IMR-90 (cell line): Measurements from ENCODE around the gene YBEY. TPM values are rescaled to one million over a fixed set of nuclear protein-coding genes. Genes with fewer than 3 reads are reported as not detected.
A peak's percentile ranks its signal among the peaks of the same experiment; 100 is the strongest.

ENCODE experiments used
- ATAC-seq: fragments of 200-7000 bp; cut with Tn5 transposase; 2 replicates; pipeline ENCODE4 v1.9.1; 2020; ENCODE audit warnings: low read depth, mild to moderate bottlenecking, moderate library complexity
- BruUV-seq: library from RNA; stranded (reverse); fragments of 400-500 nt; replicated peaks from 2 replicates; lab custom pipeline; 2021; lab: Mats Ljungman, UMichigan
- CTCF ChIA-PET: fragments of 300-600 bp; formaldehyde crosslinking; extraction: SDS; loops from one replicate; lab custom pipeline; 2021; ENCODE audit warnings: antibody characterized with exemption; lab: Yijun Ruan, JAX
- POLR2A ChIA-PET: fragments of 300-600 bp; sonication (Branson Sonifier 250); formaldehyde crosslinking; loops from one replicate; lab custom pipeline; 2022; ENCODE audit warnings: antibody characterized with exemption; ENCODE audit not compliant: unreplicated experiment; lab: Charles Lee
- DNase-seq: peaks from one replicate; pipeline ENCODE4 v3.0.0; 2013
- H2AFZ ChIP-seq: replicated peaks from 2 replicates; pipeline ENCODE3; 2013; ENCODE audit warnings: low read length, mild to moderate bottlenecking; ENCODE audit not compliant: poor library complexity
- H2AK5ac ChIP-seq: 2 replicates; pipeline ENCODE4 v1.6.1; 2013; ENCODE audit warnings: low read depth, low read length, inconsistent platforms
- H2AK9ac ChIP-seq: replicated peaks from 2 replicates; pipeline ENCODE3; 2013; ENCODE audit warnings: mild to moderate bottlenecking, low read depth, low read length, moderate library complexity; ENCODE audit not compliant: poor library complexity
- H2BK120ac ChIP-seq: 2 replicates; pipeline ENCODE4 v1.6.1; 2013; ENCODE audit warnings: low read depth, low read length, inconsistent platforms
- H2BK15ac ChIP-seq: 3 replicates; pipeline ENCODE4 v1.6.1; 2013; ENCODE audit warnings: low read depth, low read length, inconsistent platforms
- H2BK20ac ChIP-seq: 2 replicates; pipeline ENCODE4 v1.6.1; 2013; ENCODE audit warnings: low read depth, mild to moderate bottlenecking, inconsistent platforms, low read length, moderate library complexity
- H2BK5ac ChIP-seq: 2 replicates; pipeline ENCODE4 v1.6.1; 2013; ENCODE audit warnings: mild to moderate bottlenecking, low read depth, low read length, inconsistent platforms; ENCODE audit not compliant: poor library complexity, severe bottlenecking
- H3K14ac ChIP-seq: replicated peaks from 2 replicates; pipeline ENCODE4 v1.6.1; 2013; ENCODE audit warnings: low read depth, low read length, inconsistent platforms
- H3K18ac ChIP-seq: 2 replicates; pipeline ENCODE4 v1.6.1; 2013; ENCODE audit warnings: low read depth, low read length, control low read depth
- H3K23ac ChIP-seq: 2 replicates; pipeline ENCODE4 v1.6.1; 2013; ENCODE audit warnings: low read depth, low read length, inconsistent platforms
- H3K27ac ChIP-seq: 2 replicates; pipeline ENCODE4 v1.5.1; 2013; ENCODE audit warnings: mild to moderate bottlenecking, control low read depth, low read length; ENCODE audit not compliant: insufficient read depth
- H3K27me3 ChIP-seq: 2 replicates; pipeline ENCODE4 v1.6.1; 2013; ENCODE audit warnings: low read length; ENCODE audit not compliant: control insufficient read depth, insufficient read depth
- H3K36me3 ChIP-seq: 2 replicates; pipeline ENCODE4 v1.6.1; 2013; ENCODE audit warnings: low read length, mixed read lengths; ENCODE audit not compliant: control insufficient read depth, insufficient read depth
- H3K4ac ChIP-seq: 2 replicates; pipeline ENCODE4 v1.6.1; 2013; ENCODE audit warnings: low read depth, low read length, inconsistent platforms
- H3K4me1 ChIP-seq: 2 replicates; pipeline ENCODE4 v1.6.1; 2013; ENCODE audit warnings: low read length, mixed read lengths; ENCODE audit not compliant: control insufficient read depth, insufficient read depth
- H3K4me2 ChIP-seq: 2 replicates; pipeline ENCODE4 v1.6.1; 2013; ENCODE audit warnings: low read depth, mild to moderate bottlenecking, control low read depth, low read length, moderate library complexity
- H3K4me3 ChIP-seq: 2 replicates; pipeline ENCODE4 v1.5.1; 2013; ENCODE audit warnings: low read depth, mild to moderate bottlenecking, control low read depth, low read length, moderate library complexity; ENCODE audit not compliant: insufficient read depth
- H3K56ac ChIP-seq: 2 replicates; pipeline ENCODE4 v1.6.1; 2013; ENCODE audit warnings: low read length, inconsistent platforms; ENCODE audit not compliant: insufficient read depth; ENCODE audit errors: extremely low read depth
- H3K79me1 ChIP-seq, 2 experiments: 2 replicates each; pipeline ENCODE4 v1.6.1; 2013; ENCODE audit warnings: low read length in 2 of 2, inconsistent platforms in 1 of 2, low read depth in 1 of 2
- H3K9ac ChIP-seq: 2 replicates; pipeline ENCODE4 v1.6.1; 2013; ENCODE audit warnings: low read depth, low read length, control low read depth
- H3K9me1 ChIP-seq: 2 replicates; pipeline ENCODE4 v1.6.1; 2013; ENCODE audit warnings: low read length, inconsistent platforms; ENCODE audit not compliant: insufficient read depth
- H3K9me3 ChIP-seq: 2 replicates; pipeline ENCODE4 v1.6.1; 2013; ENCODE audit warnings: low read length; ENCODE audit not compliant: control insufficient read depth, insufficient read depth
- H4K20me1 ChIP-seq: 2 replicates; pipeline ENCODE4 v1.6.1; 2013; ENCODE audit warnings: low read length, inconsistent platforms; ENCODE audit not compliant: insufficient read depth
- H4K5ac ChIP-seq: 2 replicates; pipeline ENCODE4 v1.6.1; 2013; ENCODE audit warnings: mild to moderate bottlenecking, low read depth, low read length, control low read depth
- H4K8ac ChIP-seq, 2 experiments: 2 replicates each; pipeline ENCODE4 v1.6.1; 2013; ENCODE audit warnings: low read depth in 2 of 2, low read length in 2 of 2, control low read depth in 1 of 2, inconsistent platforms in 1 of 2
- H4K91ac ChIP-seq: 2 replicates; pipeline ENCODE4 v1.6.1; 2013; ENCODE audit warnings: low read depth, low read length, inconsistent platforms; ENCODE audit not compliant: insufficient read depth
- BHLHE40 ChIP-seq: fragments of 150-350 bp; IDR thresholded peaks from 2 replicates; pipeline ENCODE4 v1.6.1; 2016; ENCODE audit warnings: mild to moderate bottlenecking, low read depth, low read length
- CHD1 ChIP-seq: IDR thresholded peaks from 2 replicates; pipeline ENCODE4 v1.6.1; 2012; ENCODE audit warnings: low read depth, low read length, improper control_type of control experiment
- MAFK ChIP-seq: IDR thresholded peaks from 2 replicates; pipeline ENCODE4 v1.6.1; 2012; ENCODE audit warnings: low read depth, low read length, improper control_type of control experiment
- MAZ ChIP-seq: IDR thresholded peaks from 2 replicates; pipeline ENCODE4 v1.6.1; 2012; ENCODE audit warnings: low read depth, mild to moderate bottlenecking, low read length, improper control_type of control experiment, moderate library complexity, borderline replicate concordance
- MXI1 ChIP-seq: IDR thresholded peaks from 2 replicates; pipeline ENCODE4 v1.6.1; 2012; ENCODE audit warnings: low read depth, mild to moderate bottlenecking, low read length, moderate library complexity, borderline replicate concordance
- POLR2A ChIP-seq: IDR thresholded peaks from 2 replicates; pipeline ENCODE4 v1.6.1; 2012; ENCODE audit warnings: mild to moderate bottlenecking, low read depth, low read length
- RCOR1 ChIP-seq: IDR thresholded peaks from 2 replicates; pipeline ENCODE4 v1.6.1; 2012; ENCODE audit warnings: mild to moderate bottlenecking, low read length, improper control_type of control experiment; ENCODE audit not compliant: insufficient replicate concordance
- SMC3 ChIP-seq: fragments of 150-350 bp; IDR thresholded peaks from 2 replicates; pipeline ENCODE4 v1.6.1; 2016; ENCODE audit warnings: low read depth, mild to moderate bottlenecking, antibody characterized with exemption, low read length, moderate library complexity
- WGBS, 2 experiments: methylation state at CpG; one replicate each; pipeline versions ENCODE4 v1.1.5 to v1.1.7; 2013; ENCODE audit warnings: missing lambda C conversion rate in 2 of 2; ENCODE audit not compliant: insufficient read length in 1 of 2; ENCODE audit errors: extremely low coverage in 2 of 2; 5-methylcytosine and 5-hydroxymethylcytosine counted together
- dilution Hi-C: fragments of 300-500 bp; cut with HindIII; formaldehyde crosslinking; loops from one replicate; pipeline ENCODE4 v1.14.3; 2018; ENCODE audit warnings: low sequenced_read_pairs; ENCODE audit not compliant: unreplicated experiment
- in situ Hi-C: fragments of 300-500 bp; cut with MboI; formaldehyde crosslinking; loops from 3 replicates; pipeline ENCODE4 v1.14.3; 2019; ENCODE audit warnings: low sequenced_read_pairs, inconsistent platforms, mixed read lengths
- intact Hi-C: fragments of 100-400 bp; cut with micrococcal nuclease; formaldehyde crosslinking; loops from 2 replicates; pipeline ENCODE4 v1.10.0; 2022
- polyA plus RNA-seq, 3 experiments: library from polyadenylated mRNA; depleted of rRNA; stranded (reverse); fragments of >200 nt; gene quantifications; 2 replicates each; pipeline ENCODE4 v1.2.3, GENCODE V29; 2012; ENCODE audit warnings: low replicate concordance in 1 of 3
- total RNA-seq: library from RNA; depleted of rRNA; stranded (reverse); fragments of >200 nt; gene quantifications from 2 replicates; pipeline ENCODE4 v1.2.3, GENCODE V29; 2012
- TF ChIP-seq, protein P1 (sequence below): conservative IDR thresholded peaks from 2 replicates; pipeline ENCODE4 v1.5.1; 2012; ENCODE audit warnings: mild to moderate bottlenecking, low read depth, low read length, improper control_type of control experiment
- TF ChIP-seq, protein P2 (sequence below): fragments of 150-350 bp; IDR thresholded peaks from 2 replicates; pipeline ENCODE4 v1.6.1; 2017; ENCODE audit warnings: mild to moderate bottlenecking, antibody characterized with exemption, low read length, low read depth
- TF ChIP-seq, protein P3 (sequence below): fragments of 150-350 bp; IDR thresholded peaks from 2 replicates; pipeline ENCODE4 v1.6.1; 2016; ENCODE audit warnings: low read depth, mild to moderate bottlenecking, low read length, moderate library complexity, borderline replicate concordance

The YBEY gene
- total and polyA plus RNA-seq, 2 of the 4 experiments (the other 2 are of a cell fraction), result 5.9 to 26.2 TPM

DNA sequence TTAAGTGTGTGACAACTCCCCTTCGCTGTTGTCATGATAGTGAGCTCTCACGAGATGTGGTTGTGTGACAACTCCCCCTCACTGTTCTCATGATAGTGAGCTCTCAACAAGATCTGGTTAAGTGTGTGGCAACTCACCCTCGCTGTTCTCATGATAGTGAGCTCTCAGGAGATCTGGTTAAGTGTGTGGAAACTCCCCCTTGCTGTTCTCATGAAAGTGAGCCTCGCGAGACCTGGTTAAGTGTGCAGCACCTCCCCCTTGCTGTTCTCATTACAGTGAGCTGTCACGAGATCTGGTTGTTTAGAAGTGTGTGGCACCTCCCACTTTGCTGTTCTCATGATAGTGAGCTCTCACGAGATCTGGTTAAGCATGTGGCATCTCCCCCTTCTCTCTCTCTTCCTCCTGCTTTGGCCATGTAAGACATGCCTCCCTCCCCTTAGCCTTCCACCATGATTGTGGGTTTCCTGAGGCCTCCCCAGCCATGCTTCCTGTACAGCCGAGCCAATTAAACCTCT lies 32.5 kb upstream of the YBEY start:
- no peak overlapping the region for H2BK120ac ChIP-seq
- no peaks in the 10 kb centered on the region for H3K27me3 ChIP-seq
- H2AFZ ChIP-seq, result no peak overlapping the region
- dilution Hi-C loops (no loop called here), in situ Hi-C loops (no loop called here), intact Hi-C loops (no loop called here)
- no peak overlapping the region for H3K9ac ChIP-seq
- no peak overlapping the region for H4K5ac ChIP-seq
- no peak overlapping the region for H3K56ac ChIP-seq
- H3K4me1 ChIP-seq, result no peaks in the 10 kb centered on the region
- peaks cover 75% of the 10 kb centered on the region for H3K36me3 ChIP-seq
- H3K23ac ChIP-seq, result no peak overlapping the region
- H3K27ac ChIP-seq, result no peak overlapping the region
- ChIA-PET CTCF (interaction anchor here (0.9 kb wide), 1 partner anchor 25 kb away, joined by 4 read pairs; the partner anchor contains the start of gene LSS), POLR2A (no interaction called here)
- ATAC-seq (peak; percentile 39; the same call in 1 of the 2 replicates), DNase-seq (peak; percentile 24)
- no peak overlapping the region for H3K4me2 ChIP-seq
- no peak overlapping the region for H3K14ac ChIP-seq
- H3K9me3 ChIP-seq, result no peaks in the 10 kb centered on the region
- H3K79me1 ChIP-seq, result peaks cover 8 to 39% of the 10 kb centered on the region in 2 experiments; a peak in 3 of 4 replicates
- H4K8ac ChIP-seq, result no peak overlapping the region
- no peak for TF ChIP-seq SMC3
- TF ChIP-seq, protein P1, sequence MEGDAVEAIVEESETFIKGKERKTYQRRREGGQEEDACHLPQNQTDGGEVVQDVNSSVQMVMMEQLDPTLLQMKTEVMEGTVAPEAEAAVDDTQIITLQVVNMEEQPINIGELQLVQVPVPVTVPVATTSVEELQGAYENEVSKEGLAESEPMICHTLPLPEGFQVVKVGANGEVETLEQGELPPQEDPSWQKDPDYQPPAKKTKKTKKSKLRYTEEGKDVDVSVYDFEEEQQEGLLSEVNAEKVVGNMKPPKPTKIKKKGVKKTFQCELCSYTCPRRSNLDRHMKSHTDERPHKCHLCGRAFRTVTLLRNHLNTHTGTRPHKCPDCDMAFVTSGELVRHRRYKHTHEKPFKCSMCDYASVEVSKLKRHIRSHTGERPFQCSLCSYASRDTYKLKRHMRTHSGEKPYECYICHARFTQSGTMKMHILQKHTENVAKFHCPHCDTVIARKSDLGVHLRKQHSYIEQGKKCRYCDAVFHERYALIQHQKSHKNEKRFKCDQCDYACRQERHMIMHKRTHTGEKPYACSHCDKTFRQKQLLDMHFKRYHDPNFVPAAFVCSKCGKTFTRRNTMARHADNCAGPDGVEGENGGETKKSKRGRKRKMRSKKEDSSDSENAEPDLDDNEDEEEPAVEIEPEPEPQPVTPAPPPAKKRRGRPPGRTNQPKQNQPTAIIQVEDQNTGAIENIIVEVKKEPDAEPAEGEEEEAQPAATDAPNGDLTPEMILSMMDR, result no peak
- TF ChIP-seq BHLHE40, result no peak
- TF ChIP-seq MAFK, result no peak
- no peak for TF ChIP-seq MAZ
- TF ChIP-seq POLR2A, result no peak
- no peak for TF ChIP-seq MXI1
- no peak for TF ChIP-seq RCOR1
- TF ChIP-seq CHD1, result no peak
- TF ChIP-seq, protein P2, sequence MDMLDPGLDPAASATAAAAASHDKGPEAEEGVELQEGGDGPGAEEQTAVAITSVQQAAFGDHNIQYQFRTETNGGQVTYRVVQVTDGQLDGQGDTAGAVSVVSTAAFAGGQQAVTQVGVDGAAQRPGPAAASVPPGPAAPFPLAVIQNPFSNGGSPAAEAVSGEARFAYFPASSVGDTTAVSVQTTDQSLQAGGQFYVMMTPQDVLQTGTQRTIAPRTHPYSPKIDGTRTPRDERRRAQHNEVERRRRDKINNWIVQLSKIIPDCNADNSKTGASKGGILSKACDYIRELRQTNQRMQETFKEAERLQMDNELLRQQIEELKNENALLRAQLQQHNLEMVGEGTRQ, result no peak
- TF ChIP-seq, protein P3, sequence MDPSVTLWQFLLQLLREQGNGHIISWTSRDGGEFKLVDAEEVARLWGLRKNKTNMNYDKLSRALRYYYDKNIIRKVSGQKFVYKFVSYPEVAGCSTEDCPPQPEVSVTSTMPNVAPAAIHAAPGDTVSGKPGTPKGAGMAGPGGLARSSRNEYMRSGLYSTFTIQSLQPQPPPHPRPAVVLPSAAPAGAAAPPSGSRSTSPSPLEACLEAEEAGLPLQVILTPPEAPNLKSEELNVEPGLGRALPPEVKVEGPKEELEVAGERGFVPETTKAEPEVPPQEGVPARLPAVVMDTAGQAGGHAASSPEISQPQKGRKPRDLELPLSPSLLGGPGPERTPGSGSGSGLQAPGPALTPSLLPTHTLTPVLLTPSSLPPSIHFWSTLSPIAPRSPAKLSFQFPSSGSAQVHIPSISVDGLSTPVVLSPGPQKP, result no peak
- H3K4ac ChIP-seq, result no peak overlapping the region
- no peaks in the 10 kb centered on the region for H3K9me1 ChIP-seq
- no peak overlapping the region for H2BK15ac ChIP-seq
- no peak overlapping the region for H3K4me3 ChIP-seq
- 40% methylated on average over 1 of the region's 8 CpGs; no CpG with 5 or more reads in 1 of the 2 experiments for WGBS, 2 experiments
- H2AK9ac ChIP-seq, result no peak overlapping the region
- no peaks in the 10 kb centered on the region; the same call in none of the 2 replicates for H4K20me1 ChIP-seq
- H2BK20ac ChIP-seq, result no peak overlapping the region
- H3K18ac ChIP-seq, result no peak overlapping the region
- H2AK5ac ChIP-seq, result no peak overlapping the region
- H4K91ac ChIP-seq, result no peak overlapping the region
- no peak overlapping the region for H2BK5ac ChIP-seq
- no TSS peak for BruUV-seq
